Femur (tissue), 1 donor: ENCODE results near the gene CCDC149.
"Not testable (repeated sequence)": the region's sequence is repeated elsewhere in the genome, so short reads cannot be mapped to it uniquely, and the experiment has no call there.

ENCODE experiments used
- DNase-seq: peaks from one replicate; pipeline ENCODE4 v3.0.0-alpha.2; 2017

The CCDC149 gene

DNA sequence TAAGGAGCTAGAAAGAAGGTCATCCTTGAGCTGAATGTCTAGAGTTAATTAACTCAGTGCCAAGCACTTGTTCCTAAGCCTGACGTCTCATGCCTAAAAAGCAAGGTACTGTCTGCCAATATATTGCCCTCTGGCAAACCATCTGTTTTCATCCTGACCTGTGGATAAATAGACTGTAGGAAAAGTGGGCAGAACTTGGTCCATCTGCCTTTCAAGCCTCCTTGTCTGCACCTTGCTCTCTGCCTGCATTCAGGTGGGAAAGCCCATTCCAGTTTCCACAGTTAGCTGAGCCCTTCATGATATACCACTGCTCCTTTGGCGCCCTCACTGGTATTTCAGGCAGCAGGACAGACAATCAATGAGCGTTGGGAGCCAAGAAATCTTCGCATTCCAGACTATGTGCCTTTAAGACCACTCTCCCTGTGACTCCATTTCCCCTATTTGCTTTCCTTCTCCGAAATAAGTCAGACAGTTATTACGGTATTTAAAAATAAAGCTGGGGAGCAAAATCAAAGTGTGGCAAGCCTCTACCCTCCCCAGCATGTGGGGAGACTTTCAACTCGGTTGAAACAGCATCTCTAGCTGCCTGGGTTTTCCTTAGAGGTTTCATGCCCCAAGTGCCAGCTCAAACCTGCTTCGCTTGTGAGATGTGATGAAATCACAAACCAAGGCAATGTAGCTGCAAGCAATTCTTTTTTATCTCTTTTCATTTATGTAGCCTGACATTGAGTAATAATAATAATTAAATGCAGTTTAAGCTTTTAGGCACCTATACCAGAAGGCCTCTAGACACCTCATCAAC, 2.5 kb upstream of the CCDC149 start:
- DNase-seq, result no peak

DNA sequence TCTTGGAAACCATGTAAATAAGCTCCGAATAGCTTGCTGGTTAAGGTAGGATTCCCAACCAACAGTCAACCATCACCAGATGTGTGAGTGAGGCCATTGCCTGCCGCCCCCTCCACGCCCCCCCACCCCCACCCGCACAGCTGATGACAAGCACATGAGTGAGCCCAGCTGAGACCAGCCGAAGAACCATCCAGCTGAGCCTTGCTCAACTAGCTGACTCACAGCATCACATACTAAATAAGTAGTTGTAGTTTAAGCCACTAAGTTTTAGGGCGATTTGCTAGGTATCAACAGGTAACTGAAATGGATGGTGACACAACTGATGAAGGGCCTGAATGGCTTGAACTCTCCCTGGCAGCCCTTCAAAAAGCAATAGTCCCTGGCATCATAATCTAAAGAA, 1.6 kb upstream of the CCDC149 start:
- DNase-seq, result no peak

DNA sequence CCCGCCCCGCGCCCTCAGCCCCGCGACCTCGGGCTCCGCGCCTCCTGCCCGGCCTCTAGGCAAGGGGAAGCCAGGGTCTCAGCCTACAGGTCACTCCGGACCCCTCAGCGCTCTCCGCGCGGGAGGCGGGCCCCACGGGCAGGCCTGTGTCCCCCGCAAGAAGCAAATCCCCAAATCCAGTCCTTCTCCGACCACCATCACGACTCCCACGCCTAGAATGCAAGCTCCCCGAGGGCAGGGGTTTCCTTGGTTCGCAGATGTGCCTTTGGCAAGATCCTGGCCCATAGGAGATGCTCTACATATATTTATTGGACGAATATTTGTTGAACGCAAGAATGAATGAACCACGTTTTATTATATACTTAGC, 260 bp upstream of the CCDC149 start:
- DNase-seq, result no peak

DNA sequence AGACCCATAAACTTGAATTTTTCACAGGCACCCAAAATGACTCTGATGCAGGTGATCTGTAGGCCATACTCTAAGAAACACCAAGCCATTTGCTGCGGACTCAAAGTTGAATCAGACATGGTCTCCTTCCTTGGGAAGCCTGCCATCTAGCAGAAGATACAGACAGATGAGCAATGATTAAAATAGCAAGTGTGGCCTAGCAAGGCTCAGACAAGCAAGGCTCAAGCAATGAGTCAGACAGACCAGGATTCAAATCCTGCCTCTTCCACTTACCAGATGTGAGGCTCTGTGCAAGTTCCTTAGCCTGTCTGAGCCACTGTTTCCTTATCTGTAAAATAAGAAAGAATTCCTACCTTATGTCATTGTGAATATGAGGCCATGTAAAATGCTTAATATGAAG, 2.3 kb downstream of the CCDC149 start:
- no peak for DNase-seq

- not testable (repeated sequence) for DNase-seq
These were observed 3.2 kb downstream of the CCDC149 start for GRCh38 chr4:24909606-24910005.

DNA sequence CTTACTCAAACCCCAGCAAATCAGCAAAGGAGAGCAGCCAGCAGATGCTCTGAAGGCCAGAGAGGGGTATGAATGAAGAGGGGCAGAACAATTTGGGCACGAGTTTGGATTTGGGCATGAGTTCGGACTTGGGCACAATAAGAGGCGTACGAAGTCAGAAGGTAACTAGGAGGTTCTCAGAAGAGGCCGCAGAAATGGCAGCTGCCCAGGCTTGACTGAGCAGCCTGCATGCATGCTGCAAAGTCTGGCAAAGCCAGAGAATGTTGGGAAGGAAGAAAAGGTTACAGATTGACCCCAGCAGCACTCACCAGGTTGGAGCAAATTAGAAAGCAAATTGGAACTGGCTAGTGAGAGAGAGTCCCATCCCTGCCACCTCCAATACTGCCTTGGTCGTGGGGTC, 15.2 kb downstream of the CCDC149 start:
- DNase-seq, result no peak

DNA sequence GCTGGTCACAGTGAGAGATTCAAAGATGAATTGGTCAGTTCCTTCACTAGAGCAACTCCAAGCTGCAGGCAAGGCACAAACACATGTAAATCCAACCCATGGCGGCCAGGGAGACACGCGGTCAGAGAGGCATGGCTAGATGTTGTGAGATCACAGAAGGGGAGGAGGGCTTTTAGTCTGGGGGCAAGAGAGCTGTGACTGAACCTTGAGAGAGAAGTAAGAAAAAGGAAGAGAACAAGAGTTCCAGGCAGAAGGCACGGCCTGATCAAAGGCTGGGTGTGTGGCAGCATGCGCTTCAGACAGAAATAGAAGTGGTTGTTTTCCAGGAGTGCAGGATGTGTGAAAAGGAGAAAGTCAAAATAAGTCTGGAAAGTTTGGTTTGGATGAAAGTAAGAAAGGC, 15.9 kb downstream of the CCDC149 start:
- DNase-seq, result no peak

DNA sequence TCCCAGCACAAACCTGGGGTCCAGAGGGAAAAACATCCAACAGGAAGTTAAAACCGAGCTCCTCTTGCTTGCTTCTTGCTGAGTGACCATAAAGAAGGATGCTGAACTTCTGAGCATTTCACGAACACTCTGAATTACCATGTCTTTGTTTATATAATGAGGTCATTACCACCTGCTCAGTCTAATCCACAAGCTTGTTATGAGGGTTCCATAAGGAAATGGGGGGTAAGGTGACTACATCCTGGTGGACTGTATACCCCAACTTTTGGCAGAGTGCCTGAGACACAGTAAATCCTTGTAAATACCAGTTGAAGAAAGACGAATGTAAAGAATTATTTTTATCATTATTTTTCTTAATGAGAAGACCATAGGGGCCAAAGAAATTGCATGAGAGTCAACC, 16.8 kb downstream of the CCDC149 start:
- DNase-seq, result no peak

- DNase-seq, result no peak
These were observed 17.4 kb downstream of the CCDC149 start for GRCh38 chr4:24895461-24895860.

DNA sequence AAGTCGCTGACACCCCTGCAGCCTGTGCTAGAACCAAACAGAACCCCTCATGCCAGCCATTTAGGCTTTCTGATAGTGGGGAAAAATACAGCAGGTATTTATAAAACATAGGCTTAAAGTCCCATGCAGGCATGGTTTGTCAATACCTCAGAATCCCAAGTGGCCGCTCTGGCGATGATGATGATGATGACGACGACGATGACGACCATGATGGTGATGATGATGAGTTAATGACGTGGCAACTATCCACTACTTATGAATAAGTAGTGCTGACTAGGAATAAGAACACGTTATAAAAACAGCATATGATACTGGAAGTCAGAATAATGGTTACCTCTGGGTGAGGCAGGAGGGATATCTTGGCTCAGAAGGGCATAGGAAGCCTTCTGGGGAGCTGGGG, 18.0 kb downstream of the CCDC149 start:
- no peak for DNase-seq

DNA sequence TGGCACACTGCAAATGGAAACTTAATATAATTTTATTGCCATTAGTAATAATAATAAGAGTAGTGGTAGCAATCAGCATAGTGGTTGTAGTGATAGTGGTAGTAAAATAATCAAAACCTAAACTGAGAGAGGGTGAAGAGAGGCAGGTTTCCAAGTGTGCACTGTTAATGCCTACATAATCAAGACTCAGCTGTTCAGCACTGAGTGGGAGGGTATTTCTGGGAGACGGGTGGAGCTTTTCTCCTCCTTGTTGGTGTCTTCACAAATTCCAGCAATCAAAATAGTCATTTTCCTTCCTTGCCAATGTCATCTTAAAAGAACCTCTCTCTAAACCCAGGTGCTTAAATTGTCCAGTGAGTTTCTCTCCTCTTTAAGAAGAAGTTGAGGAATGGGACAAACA, 18.6 kb downstream of the CCDC149 start:
- no peak for DNase-seq

- no peak for DNase-seq
These were observed 20.1 kb downstream of the CCDC149 start for GRCh38 chr4:24892778-24893177.

GRCh38 chr4:24892278-24892677, 20.6 kb downstream of the CCDC149 start:
- DNase-seq, result no peak

- no peak for DNase-seq
These were observed 22.2 kb downstream of the CCDC149 start for GRCh38 chr4:24890561-24891126.

GRCh38 chr4:24889991-24890390, 22.9 kb downstream of the CCDC149 start:
- DNase-seq, result no peak

DNA sequence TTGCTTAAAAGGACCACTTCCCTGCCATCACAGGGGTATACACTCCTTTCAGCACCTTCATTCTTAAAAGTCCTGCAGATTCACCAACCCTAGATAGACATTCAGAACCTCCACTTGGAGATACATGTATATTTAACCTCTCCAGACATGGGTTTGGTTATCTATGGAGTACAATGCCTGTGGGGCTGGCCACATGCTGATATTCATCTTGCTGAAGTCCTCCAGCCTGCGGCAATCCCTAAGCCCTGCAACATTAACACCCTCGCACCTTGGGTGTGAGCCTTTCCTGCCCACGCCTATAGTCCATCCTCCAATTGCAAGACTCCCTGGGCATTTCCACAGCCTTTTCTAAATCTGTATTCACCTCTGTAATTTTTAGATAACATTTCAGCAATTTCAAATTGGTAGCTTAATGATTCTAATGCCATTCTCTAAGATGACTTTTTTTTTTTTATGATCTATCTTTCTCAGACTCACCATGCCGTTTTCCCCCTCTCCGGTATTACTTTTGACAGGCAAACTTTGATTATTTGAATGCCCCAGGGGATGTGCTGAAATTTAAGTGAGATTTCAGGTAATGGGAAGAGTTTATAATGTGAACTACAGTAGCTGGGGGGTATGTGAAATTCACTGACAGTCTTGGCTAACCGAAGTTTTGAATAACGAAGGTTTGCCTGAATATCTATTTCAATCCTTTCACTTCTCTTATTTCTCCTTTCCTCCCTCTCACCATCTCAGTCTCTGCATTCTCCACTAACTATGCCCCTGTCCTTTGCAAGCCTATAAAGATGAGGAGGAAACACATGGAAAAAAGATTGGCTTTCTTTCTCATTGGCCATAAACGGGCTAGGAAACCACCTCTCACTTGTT, 24.1 kb downstream of the CCDC149 start:
- DNase-seq, result no peak

DNA sequence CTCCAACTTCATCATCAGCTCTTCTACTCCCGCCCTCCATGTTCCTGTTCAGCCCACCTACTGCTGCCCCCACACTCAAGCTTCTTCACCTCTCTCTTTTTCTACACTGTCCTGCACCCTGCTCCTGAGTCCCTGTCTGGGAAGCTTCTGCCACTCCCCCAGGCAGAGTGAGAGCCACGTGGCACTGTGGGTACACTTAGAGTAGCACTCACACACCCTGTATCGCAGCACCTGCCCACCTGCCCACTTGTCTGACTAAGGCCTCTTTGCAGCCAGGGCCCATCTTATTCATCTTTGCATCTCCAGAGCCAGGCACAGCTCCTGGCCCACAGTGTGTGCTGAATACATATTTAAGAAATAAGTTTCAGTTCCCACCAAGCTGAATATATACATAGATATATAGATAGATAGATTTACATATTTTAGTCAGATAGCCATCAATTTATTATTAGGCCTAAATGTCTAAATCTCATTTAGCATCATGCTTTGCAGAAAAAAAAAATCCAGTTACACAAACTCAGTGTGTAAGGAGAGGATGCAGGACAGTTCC, 24.9 kb downstream of the CCDC149 start:
- DNase-seq, result no peak

GRCh38 chr4:24886596-24886995, 26.2 kb downstream of the CCDC149 start:
- DNase-seq, result no peak

DNA sequence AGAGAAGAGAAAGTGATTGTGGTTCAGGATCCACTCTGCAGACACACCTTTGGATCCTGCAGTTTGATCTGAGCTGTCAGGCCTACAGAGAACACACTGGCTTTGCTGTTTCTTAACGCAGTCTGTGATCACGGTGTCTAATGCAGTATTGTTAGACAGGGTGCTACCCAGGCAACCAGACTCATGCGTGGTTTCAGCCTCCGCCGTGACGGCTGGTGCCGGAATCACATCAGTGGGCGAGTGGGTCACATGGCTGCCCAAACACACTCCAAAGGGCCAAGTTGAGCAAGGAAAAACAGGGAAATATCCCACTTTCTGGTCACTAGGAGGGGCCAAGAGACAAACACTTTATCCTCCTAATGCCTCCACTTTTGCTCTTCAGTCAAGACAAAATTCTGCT, 27.5 kb downstream of the CCDC149 start:
- no peak for DNase-seq

- DNase-seq, result no peak
These were observed 27.9 kb downstream of the CCDC149 start for GRCh38 chr4:24884902-24885301.

DNA sequence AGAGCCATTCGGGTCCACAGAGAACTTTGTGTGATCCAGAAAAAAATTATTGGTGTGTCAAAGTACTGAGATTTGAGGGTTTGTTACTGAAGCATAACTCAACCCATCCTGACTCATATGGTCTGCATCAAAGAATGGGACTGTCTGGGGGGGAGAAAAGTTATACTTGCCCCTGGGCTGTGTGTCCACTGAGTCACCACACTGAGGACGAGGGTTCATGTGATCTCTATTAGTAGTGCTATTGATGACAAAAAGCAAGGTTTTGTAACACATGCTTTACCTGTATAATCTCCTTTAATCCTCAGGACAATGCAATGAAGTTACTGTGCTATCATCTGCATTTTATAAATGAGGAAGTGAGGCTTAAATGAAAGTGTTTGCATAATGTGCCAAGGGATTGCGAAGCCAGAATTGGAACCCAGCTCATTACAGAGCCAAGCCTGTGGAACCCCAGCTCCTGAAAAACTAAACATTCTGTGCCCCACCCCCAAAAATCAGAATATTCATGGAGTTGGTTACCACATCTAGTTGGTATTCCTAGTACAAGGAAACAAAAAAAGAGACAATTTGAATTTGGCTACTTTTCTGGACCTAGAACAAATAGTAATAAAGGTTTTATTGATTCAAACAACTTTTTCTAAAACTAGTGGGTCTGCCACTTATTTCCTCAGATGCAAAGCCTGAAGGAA, 31.2 kb downstream of the CCDC149 start:
- no peak for DNase-seq

GRCh38 chr4:24880186-24880585, 32.7 kb downstream of the CCDC149 start:
- no peak for DNase-seq

- no peak for DNase-seq
These were observed 34.2 kb downstream of the CCDC149 start for GRCh38 chr4:24878636-24879016.
